ENCODE results near the gene TERF2IP.

The TERF2IP gene

DNA sequence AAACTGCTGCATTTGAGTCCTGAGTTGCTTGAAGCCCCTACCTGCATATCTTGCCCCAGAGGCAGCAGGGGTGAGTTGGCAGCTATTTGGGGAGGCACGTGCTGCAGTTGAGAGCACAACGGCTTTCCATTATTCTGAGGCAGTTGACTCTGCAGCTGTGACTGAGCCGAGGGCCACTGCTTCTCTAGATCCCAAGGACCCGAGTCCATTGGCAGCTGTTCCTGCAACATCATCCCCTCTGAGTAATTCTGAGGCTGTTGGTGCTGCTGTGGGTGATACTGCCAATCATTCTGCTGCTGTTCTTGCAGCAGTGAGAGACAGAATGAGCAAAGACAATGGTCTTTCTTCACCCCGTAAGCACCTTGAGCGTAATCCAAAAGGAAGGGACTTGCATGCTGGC, 12.7 kb downstream of the TERF2IP start:
- TF ChIP-seq BACH2 (CRISPR knock-in tag; IDR thresholded peaks at IDR 0.05; ENCODE audit: borderline replicate concordance) = no peak
- TF ChIP-seq ZC3H10 (CRISPR knock-in tag; IDR thresholded peaks at IDR 0.05) = no peak
- TF ChIP-seq ESRRG (CRISPR knock-in tag; IDR thresholded peaks at IDR 0.05) = no peak
- no peak for TF ChIP-seq CSDC2 (CRISPR knock-in tag; IDR thresholded peaks at IDR 0.05)
- ATAC-seq = no peak

DNA sequence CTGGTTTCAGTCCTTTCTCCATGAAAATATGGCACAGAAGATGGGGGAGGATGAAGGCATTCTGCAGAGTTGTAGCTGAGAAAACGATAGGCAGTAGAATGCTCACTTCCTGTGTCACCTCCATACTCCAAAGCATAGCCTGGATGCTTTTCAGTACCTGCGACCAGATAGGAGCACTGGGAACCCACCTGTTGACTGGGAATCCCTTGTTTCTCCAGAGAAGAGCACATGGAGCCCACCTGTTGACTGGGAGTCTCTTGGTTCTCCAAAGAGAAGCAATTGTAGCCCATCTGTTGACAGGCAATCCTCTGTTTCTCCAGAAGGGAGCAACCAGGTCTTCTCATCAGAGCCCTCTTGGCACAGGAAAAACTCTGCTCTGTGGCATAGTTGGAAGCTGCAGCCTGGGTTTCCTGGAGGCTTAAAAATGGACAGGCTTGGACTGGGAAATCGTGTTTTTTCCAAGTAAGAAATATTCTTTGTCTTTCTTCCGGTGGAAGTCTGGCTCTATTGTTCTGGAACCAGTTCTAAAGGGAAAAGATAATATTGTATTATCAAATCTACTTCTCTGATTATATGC, 13.2 kb downstream of the TERF2IP start:
- TF ChIP-seq ZC3H10 (CRISPR knock-in tag; IDR thresholded peaks at IDR 0.05) (no peak), ZFP3 (CRISPR knock-in tag; IDR thresholded peaks at IDR 0.05) (no peak), ZNF565 (CRISPR knock-in tag; conservative IDR thresholded peaks at IDR 0.05; ENCODE audit: low read depth) (no peak), PPARA (CRISPR knock-in tag; IDR thresholded peaks at IDR 0.05; ENCODE audit: borderline replicate concordance) (no peak), TOX (CRISPR knock-in tag; IDR thresholded peaks at IDR 0.05; ENCODE audit: borderline replicate concordance) (no peak), ESRRG (CRISPR knock-in tag; IDR thresholded peaks at IDR 0.05) (no peak), GLIS3 (CRISPR knock-in tag; IDR thresholded peaks at IDR 0.05) (no peak), ZFP30 (CRISPR knock-in tag; IDR thresholded peaks at IDR 0.05) (no peak), ZNF8 (CRISPR knock-in tag; IDR thresholded peaks at IDR 0.05) (no peak), ARNTL (CRISPR knock-in tag; IDR thresholded peaks at IDR 0.05; ENCODE audit: borderline replicate concordance, low read depth) (no peak), BACH2 (CRISPR knock-in tag; IDR thresholded peaks at IDR 0.05; ENCODE audit: borderline replicate concordance) (no peak), CSDC2 (CRISPR knock-in tag; IDR thresholded peaks at IDR 0.05) (no peak), ISL1 (CRISPR knock-in tag; IDR thresholded peaks at IDR 0.05) (no peak), TCF4 (CRISPR knock-in tag; IDR thresholded peaks at IDR 0.05; ENCODE audit: borderline replicate concordance) (no peak)
- TF ChIP-seq, protein P1, sequence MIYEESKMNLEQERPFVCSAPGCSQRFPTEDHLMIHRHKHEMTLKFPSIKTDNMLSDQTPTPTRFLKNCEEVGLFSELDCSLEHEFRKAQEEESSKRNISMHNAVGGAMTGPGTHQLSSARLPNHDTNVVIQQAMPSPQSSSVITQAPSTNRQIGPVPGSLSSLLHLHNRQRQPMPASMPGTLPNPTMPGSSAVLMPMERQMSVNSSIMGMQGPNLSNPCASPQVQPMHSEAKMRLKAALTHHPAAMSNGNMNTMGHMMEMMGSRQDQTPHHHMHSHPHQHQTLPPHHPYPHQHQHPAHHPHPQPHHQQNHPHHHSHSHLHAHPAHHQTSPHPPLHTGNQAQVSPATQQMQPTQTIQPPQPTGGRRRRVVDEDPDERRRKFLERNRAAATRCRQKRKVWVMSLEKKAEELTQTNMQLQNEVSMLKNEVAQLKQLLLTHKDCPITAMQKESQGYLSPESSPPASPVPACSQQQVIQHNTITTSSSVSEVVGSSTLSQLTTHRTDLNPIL (CRISPR knock-in tag; IDR thresholded peaks at IDR 0.05; ENCODE audit: low read depth) = no peak
- TF ChIP-seq, protein P2, sequence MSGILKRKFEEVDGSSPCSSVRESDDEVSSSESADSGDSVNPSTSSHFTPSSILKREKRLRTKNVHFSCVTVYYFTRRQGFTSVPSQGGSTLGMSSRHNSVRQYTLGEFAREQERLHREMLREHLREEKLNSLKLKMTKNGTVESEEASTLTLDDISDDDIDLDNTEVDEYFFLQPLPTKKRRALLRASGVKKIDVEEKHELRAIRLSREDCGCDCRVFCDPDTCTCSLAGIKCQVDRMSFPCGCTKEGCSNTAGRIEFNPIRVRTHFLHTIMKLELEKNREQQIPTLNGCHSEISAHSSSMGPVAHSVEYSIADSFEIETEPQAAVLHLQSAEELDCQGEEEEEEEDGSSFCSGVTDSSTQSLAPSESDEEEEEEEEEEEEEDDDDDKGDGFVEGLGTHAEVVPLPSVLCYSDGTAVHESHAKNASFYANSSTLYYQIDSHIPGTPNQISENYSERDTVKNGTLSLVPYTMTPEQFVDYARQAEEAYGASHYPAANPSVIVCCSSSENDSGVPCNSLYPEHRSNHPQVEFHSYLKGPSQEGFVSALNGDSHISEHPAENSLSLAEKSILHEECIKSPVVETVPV (CRISPR knock-in tag; IDR thresholded peaks at IDR 0.05) = no peak
- ATAC-seq = no peak

DNA sequence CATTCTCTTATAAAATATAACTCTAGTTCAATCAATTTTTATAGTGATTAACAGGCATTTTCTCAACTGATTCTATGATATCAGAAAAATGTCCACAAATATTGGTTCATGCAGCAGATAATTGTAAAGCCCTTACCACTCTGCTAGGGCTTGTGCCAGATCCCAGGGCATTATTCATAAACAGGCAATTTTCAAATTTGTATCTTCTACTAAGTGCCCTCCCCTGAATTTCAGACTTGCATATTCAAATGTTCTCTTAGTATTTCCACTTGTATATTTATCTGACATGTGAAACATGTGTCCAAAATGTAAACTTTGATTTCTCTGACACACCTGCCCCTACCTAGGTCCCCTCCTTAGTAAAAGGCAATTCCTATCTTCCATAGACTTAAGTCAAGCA, 19.9 kb downstream of the TERF2IP start:
- no peak for ATAC-seq
- no peak for TF ChIP-seq TCF4 (CRISPR knock-in tag; IDR thresholded peaks at IDR 0.05; ENCODE audit: borderline replicate concordance)
- TF ChIP-seq, protein P3, sequence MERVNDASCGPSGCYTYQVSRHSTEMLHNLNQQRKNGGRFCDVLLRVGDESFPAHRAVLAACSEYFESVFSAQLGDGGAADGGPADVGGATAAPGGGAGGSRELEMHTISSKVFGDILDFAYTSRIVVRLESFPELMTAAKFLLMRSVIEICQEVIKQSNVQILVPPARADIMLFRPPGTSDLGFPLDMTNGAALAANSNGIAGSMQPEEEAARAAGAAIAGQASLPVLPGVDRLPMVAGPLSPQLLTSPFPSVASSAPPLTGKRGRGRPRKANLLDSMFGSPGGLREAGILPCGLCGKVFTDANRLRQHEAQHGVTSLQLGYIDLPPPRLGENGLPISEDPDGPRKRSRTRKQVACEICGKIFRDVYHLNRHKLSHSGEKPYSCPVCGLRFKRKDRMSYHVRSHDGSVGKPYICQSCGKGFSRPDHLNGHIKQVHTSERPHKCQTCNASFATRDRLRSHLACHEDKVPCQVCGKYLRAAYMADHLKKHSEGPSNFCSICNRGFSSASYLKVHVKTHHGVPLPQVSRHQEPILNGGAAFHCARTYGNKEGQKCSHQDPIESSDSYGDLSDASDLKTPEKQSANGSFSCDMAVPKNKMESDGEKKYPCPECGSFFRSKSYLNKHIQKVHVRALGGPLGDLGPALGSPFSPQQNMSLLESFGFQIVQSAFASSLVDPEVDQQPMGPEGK (CRISPR knock-in tag; IDR thresholded peaks at IDR 0.05; ENCODE audit: borderline replicate concordance) = no peak
- no peak for TF ChIP-seq PPARA (CRISPR knock-in tag; IDR thresholded peaks at IDR 0.05; ENCODE audit: borderline replicate concordance)
- no peak for TF ChIP-seq BACH2 (CRISPR knock-in tag; IDR thresholded peaks at IDR 0.05; ENCODE audit: borderline replicate concordance)
- no peak for TF ChIP-seq ESRRG (CRISPR knock-in tag; IDR thresholded peaks at IDR 0.05)
- TF ChIP-seq ZC3H10 (CRISPR knock-in tag; IDR thresholded peaks at IDR 0.05) = no peak
- TF ChIP-seq, protein P1 (CRISPR knock-in tag; IDR thresholded peaks at IDR 0.05; ENCODE audit: low read depth) = no peak
- no peak for TF ChIP-seq ARNTL (CRISPR knock-in tag; IDR thresholded peaks at IDR 0.05; ENCODE audit: borderline replicate concordance, low read depth)
- no peak for TF ChIP-seq CSDC2 (CRISPR knock-in tag; IDR thresholded peaks at IDR 0.05)

DNA sequence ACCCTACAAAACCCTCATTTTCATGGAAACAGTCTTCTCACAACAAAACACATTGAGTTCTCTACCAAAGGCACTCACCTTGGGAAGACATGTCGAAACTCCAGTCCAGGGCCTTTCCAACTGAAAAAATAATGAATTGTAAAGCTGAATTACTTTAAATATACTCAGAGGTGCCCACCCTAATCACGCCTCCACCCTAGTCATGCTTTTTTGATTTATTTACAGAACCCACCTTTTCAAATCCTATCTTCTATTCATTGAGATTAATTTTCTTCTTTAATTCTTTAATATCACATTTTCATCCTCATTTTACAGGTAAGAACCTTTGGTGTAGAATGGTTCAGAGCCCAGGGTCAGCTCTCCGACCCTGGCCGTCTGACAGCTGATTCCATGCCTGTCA, 29.3 kb downstream of the TERF2IP start, which contains the start of gene CPHXL2:
TSS of gene CPHXL2 (minus strand) at position 101 of the 400 bp plus-strand sequence. CDS start at position 91, 10 bp downstream.
- no peak for ATAC-seq
- TF ChIP-seq, protein P4, sequence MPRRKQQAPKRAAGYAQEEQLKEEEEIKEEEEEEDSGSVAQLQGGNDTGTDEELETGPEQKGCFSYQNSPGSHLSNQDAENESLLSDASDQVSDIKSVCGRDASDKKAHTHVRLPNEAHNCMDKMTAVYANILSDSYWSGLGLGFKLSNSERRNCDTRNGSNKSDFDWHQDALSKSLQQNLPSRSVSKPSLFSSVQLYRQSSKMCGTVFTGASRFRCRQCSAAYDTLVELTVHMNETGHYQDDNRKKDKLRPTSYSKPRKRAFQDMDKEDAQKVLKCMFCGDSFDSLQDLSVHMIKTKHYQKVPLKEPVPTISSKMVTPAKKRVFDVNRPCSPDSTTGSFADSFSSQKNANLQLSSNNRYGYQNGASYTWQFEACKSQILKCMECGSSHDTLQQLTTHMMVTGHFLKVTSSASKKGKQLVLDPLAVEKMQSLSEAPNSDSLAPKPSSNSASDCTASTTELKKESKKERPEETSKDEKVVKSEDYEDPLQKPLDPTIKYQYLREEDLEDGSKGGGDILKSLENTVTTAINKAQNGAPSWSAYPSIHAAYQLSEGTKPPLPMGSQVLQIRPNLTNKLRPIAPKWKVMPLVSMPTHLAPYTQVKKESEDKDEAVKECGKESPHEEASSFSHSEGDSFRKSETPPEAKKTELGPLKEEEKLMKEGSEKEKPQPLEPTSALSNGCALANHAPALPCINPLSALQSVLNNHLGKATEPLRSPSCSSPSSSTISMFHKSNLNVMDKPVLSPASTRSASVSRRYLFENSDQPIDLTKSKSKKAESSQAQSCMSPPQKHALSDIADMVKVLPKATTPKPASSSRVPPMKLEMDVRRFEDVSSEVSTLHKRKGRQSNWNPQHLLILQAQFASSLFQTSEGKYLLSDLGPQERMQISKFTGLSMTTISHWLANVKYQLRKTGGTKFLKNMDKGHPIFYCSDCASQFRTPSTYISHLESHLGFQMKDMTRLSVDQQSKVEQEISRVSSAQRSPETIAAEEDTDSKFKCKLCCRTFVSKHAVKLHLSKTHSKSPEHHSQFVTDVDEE (CRISPR knock-in tag; IDR thresholded peaks at IDR 0.05) = no peak
- TF ChIP-seq PPARA (CRISPR knock-in tag; IDR thresholded peaks at IDR 0.05; ENCODE audit: borderline replicate concordance) = no peak
- TF ChIP-seq ZFP3 (CRISPR knock-in tag; IDR thresholded peaks at IDR 0.05) = no peak
- TF ChIP-seq ZNF8 (CRISPR knock-in tag; IDR thresholded peaks at IDR 0.05) = no peak
- no peak for TF ChIP-seq CSDC2 (CRISPR knock-in tag; IDR thresholded peaks at IDR 0.05)
- no peak for TF ChIP-seq TCF4 (CRISPR knock-in tag; IDR thresholded peaks at IDR 0.05; ENCODE audit: borderline replicate concordance)
- TF ChIP-seq ZNF70 (CRISPR knock-in tag; IDR thresholded peaks at IDR 0.05) = no peak
- no peak for TF ChIP-seq OSR1 (CRISPR knock-in tag; IDR thresholded peaks at IDR 0.05)
- TF ChIP-seq ISL1 (CRISPR knock-in tag; IDR thresholded peaks at IDR 0.05) = no peak
- TF ChIP-seq ESRRG (CRISPR knock-in tag; IDR thresholded peaks at IDR 0.05) = no peak
- TF ChIP-seq, protein P2 (CRISPR knock-in tag; IDR thresholded peaks at IDR 0.05) = no peak
- no peak for TF ChIP-seq RARB (CRISPR knock-in tag; IDR thresholded peaks at IDR 0.05)
- TF ChIP-seq ZC3H10 (CRISPR knock-in tag; IDR thresholded peaks at IDR 0.05) = no peak
- TF ChIP-seq, protein P5, sequence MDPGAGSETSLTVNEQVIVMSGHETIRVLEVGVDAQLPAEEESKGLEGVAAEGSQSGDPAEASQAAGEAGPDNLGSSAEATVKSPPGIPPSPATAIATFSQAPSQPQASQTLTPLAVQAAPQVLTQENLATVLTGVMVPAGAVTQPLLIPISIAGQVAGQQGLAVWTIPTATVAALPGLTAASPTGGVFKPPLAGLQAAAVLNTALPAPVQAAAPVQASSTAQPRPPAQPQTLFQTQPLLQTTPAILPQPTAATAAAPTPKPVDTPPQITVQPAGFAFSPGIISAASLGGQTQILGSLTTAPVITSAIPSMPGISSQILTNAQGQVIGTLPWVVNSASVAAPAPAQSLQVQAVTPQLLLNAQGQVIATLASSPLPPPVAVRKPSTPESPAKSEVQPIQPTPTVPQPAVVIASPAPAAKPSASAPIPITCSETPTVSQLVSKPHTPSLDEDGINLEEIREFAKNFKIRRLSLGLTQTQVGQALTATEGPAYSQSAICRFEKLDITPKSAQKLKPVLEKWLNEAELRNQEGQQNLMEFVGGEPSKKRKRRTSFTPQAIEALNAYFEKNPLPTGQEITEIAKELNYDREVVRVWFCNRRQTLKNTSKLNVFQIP (CRISPR knock-in tag; IDR thresholded peaks at IDR 0.05; ENCODE audit: borderline replicate concordance, low read depth) = no peak
- TF ChIP-seq ZNF565 (CRISPR knock-in tag; conservative IDR thresholded peaks at IDR 0.05; ENCODE audit: low read depth) = no peak
